Measurements from ENCODE around the gene RAPGEF5. TPM values are rescaled to one million over a fixed set of nuclear protein-coding genes. Genes with fewer than 3 reads are reported as not detected.

The RAPGEF5 gene
- total RNA-seq, 1 experiment from 2014 or later, result 0.84 TPM

- DNase-seq (ENCODE audit: low read depth), result no peak
These were observed 39.3 kb downstream of the RAPGEF5 start for GRCh38 chr7:22317632-22318031.

GRCh38 chr7:22316914-22317313, 40.0 kb downstream of the RAPGEF5 start:
- no peak for DNase-seq (ENCODE audit: low read depth)

GRCh38 chr7:22307816-22308215, 49.1 kb downstream of the RAPGEF5 start:
- no peak for DNase-seq (ENCODE audit: low read depth)

- DNase-seq (ENCODE audit: low read depth), result no peak
These were observed 51.2 kb downstream of the RAPGEF5 start for GRCh38 chr7:22305706-22306105.

GRCh38 chr7:22302951-22303423, 54.0 kb downstream of the RAPGEF5 start:
- DNase-seq (ENCODE audit: low read depth), result no peak

GRCh38 chr7:22302193-22302592, 54.8 kb downstream of the RAPGEF5 start:
- DNase-seq (ENCODE audit: low read depth), result no peak

- no peak for DNase-seq (ENCODE audit: low read depth)
These were observed 55.2 kb downstream of the RAPGEF5 start for GRCh38 chr7:22301790-22302189.

GRCh38 chr7:22300839-22301238, 56.1 kb downstream of the RAPGEF5 start:
- DNase-seq (ENCODE audit: low read depth), result no peak

- no peak for DNase-seq (ENCODE audit: low read depth)
These were observed 60.0 kb downstream of the RAPGEF5 start for GRCh38 chr7:22296916-22297315.

- no peak for DNase-seq (ENCODE audit: low read depth)
These were observed 60.7 kb downstream of the RAPGEF5 start for GRCh38 chr7:22296265-22296566.

- peak; percentile 15 for DNase-seq (ENCODE audit: low read depth)
These were observed 61.3 kb downstream of the RAPGEF5 start for GRCh38 chr7:22295402-22296264.

- no peak for DNase-seq (ENCODE audit: low read depth)
These were observed 64.4 kb downstream of the RAPGEF5 start for GRCh38 chr7:22292531-22292930.

- DNase-seq (ENCODE audit: low read depth), result no peak
These were observed 65.0 kb downstream of the RAPGEF5 start for GRCh38 chr7:22291977-22292376.

GRCh38 chr7:22288202-22288601, 68.8 kb downstream of the RAPGEF5 start:
- DNase-seq (ENCODE audit: low read depth), result no peak

- no peak for DNase-seq (ENCODE audit: low read depth)
These were observed 69.5 kb downstream of the RAPGEF5 start for GRCh38 chr7:22287412-22287811.

GRCh38 chr7:22286436-22286835, 70.5 kb downstream of the RAPGEF5 start:
- DNase-seq (ENCODE audit: low read depth), result no peak

- DNase-seq (ENCODE audit: low read depth), result no peak
These were observed 75.5 kb downstream of the RAPGEF5 start for GRCh38 chr7:22281481-22281880.

- no peak for DNase-seq (ENCODE audit: low read depth)
These were observed 76.9 kb downstream of the RAPGEF5 start for GRCh38 chr7:22280031-22280430.

- no peak for DNase-seq (ENCODE audit: low read depth)
These were observed 78.3 kb downstream of the RAPGEF5 start for GRCh38 chr7:22278660-22279059.

- DNase-seq (ENCODE audit: low read depth), result no peak
These were observed 79.6 kb downstream of the RAPGEF5 start for GRCh38 chr7:22277375-22277774.

- DNase-seq (ENCODE audit: low read depth), result no peak
These were observed 81.3 kb downstream of the RAPGEF5 start for GRCh38 chr7:22275661-22276060.

GRCh38 chr7:22271311-22271710, 85.6 kb downstream of the RAPGEF5 start:
- no peak for DNase-seq (ENCODE audit: low read depth)

- no peak for DNase-seq (ENCODE audit: low read depth)
These were observed 86.6 kb downstream of the RAPGEF5 start for GRCh38 chr7:22270371-22270770.
